ENCODE results near the gene E2F3. TPM values are rescaled to one million over a fixed set of nuclear protein-coding genes. Genes with fewer than 3 reads are reported as not detected.
A peak's percentile ranks its signal among the peaks of the same experiment; 100 is the strongest.

Gene E2F3
- total and polyA plus RNA-seq, 5 donors from 2014 or later = 5.2 to 14.0 (median 8.4) TPM

- Mint-ChIP-seq H3K27ac (no peak overlapping the region), H3K27me3 (no peaks in the 10 kb centered on the region), H3K4me3 (peak overlapping the region in 1 of 4 donors; percentile 77), H3K9me3 (no peaks in the 10 kb centered on the region), H3K36me3 (peaks cover 27% of the 10 kb centered on the region), H3K4me1 (peaks cover 27 to 70% (median 53%) of the 10 kb centered on the region in 4 donors)
- peaks cover 17% of the 10 kb centered on the region for H3K4me1 ChIP-seq (ENCODE audit: control insufficient read depth, insufficient read depth, low read length, poor library complexity, severe bottlenecking)
- H3K9me3 ChIP-seq (ENCODE audit: control insufficient read depth in 2 of 2, low read length in 2 of 2) = no peaks in the 10 kb centered on the region
- H3K4me3 ChIP-seq (ENCODE audit: low read depth, low read length) = no peak overlapping the region
- H3K36me3 ChIP-seq (ENCODE audit: control insufficient read depth, insufficient read depth, low read length) = peaks cover 27% of the 10 kb centered on the region
- H3K27me3 ChIP-seq (ENCODE audit: control insufficient read depth, insufficient read depth, low read length) = no peaks in the 10 kb centered on the region
- H3K27ac ChIP-seq (ENCODE audit: insufficient read depth, low read length, poor library complexity, severe bottlenecking) = no peak overlapping the region
- ATAC-seq (ENCODE audit: low read depth in 2 of 2) (no peak), DNase-seq (no peak)
Measured at GRCh38 chr6:20538131-20538662, 136.5 kb downstream of the E2F3 start.

GRCh38 chr6:20538907-20539306 is 137.2 kb downstream of the E2F3 start:
- no peak overlapping the region for H3K27ac Mint-ChIP-seq
- peaks cover 27% of the 10 kb centered on the region for H3K36me3 Mint-ChIP-seq
- peaks cover 27% of the 10 kb centered on the region for H3K36me3 ChIP-seq (ENCODE audit: control insufficient read depth, insufficient read depth, low read length)

GRCh38 chr6:20539387-20539786 is 137.7 kb downstream of the E2F3 start:
- H3K36me3 Mint-ChIP-seq = peaks cover 27% of the 10 kb centered on the region

More at GRCh38 chr6:20538907-20539306, 137.2 kb downstream of the E2F3 start:
- Histone ChIP-seq H3K4me3 (ENCODE audit: low read depth, low read length) (no peak overlapping the region), H3K9me3 (ENCODE audit: control insufficient read depth in 2 of 2, low read length in 2 of 2) (no peaks in the 10 kb centered on the region), H3K27me3 (ENCODE audit: control insufficient read depth, insufficient read depth, low read length) (no peaks in the 10 kb centered on the region), H3K27ac (ENCODE audit: insufficient read depth, low read length, poor library complexity, severe bottlenecking) (no peak overlapping the region), H3K4me1 (ENCODE audit: control insufficient read depth, insufficient read depth, low read length, poor library complexity, severe bottlenecking) (peaks cover 17% of the 10 kb centered on the region)
- no peaks in the 10 kb centered on the region for H3K9me3 Mint-ChIP-seq
- H3K4me1 Mint-ChIP-seq = peaks cover 30 to 72% (median 55%) of the 10 kb centered on the region in 4 donors
- peak overlapping the region in 1 of 4 donors; percentile 77 for H3K4me3 Mint-ChIP-seq
- DNase-seq = no peak
- no peak for ATAC-seq (ENCODE audit: low read depth in 2 of 2)
- no peaks in the 10 kb centered on the region for H3K27me3 Mint-ChIP-seq

GRCh38 chr6:20540683-20541082 is 139.0 kb downstream of the E2F3 start:
- H3K9me3 ChIP-seq (ENCODE audit: control insufficient read depth in 2 of 2, low read length in 2 of 2) = no peaks in the 10 kb centered on the region
- H3K27me3 Mint-ChIP-seq = no peaks in the 10 kb centered on the region
- H3K9me3 Mint-ChIP-seq = peaks cover 0 to 1% (median 0%) of the 10 kb centered on the region in 7 donors
- peaks cover 33% of the 10 kb centered on the region for H3K36me3 Mint-ChIP-seq
- peak overlapping the region in 1 of 4 donors; percentile 44 for H3K4me3 Mint-ChIP-seq
- DNase-seq (no peak), ATAC-seq (ENCODE audit: low read depth in 2 of 2) (no peak)
- H3K4me1 Mint-ChIP-seq = peaks cover 31 to 62% (median 50%) of the 10 kb centered on the region in 4 donors
- peaks cover 29% of the 10 kb centered on the region for H3K36me3 ChIP-seq (ENCODE audit: control insufficient read depth, insufficient read depth, low read length)
- no peak overlapping the region for H3K4me3 ChIP-seq (ENCODE audit: low read depth, low read length)
- H3K27ac Mint-ChIP-seq = peak overlapping the region in 2 of 3 donors; percentile 26 to 87
- peaks cover 7% of the 10 kb centered on the region for H3K4me1 ChIP-seq (ENCODE audit: control insufficient read depth, insufficient read depth, low read length, poor library complexity, severe bottlenecking)
- no peak overlapping the region for H3K27ac ChIP-seq (ENCODE audit: insufficient read depth, low read length, poor library complexity, severe bottlenecking)
- no peaks in the 10 kb centered on the region for H3K27me3 ChIP-seq (ENCODE audit: control insufficient read depth, insufficient read depth, low read length)

More at GRCh38 chr6:20539387-20539786, 137.7 kb downstream of the E2F3 start:
- no peaks in the 10 kb centered on the region for H3K27me3 Mint-ChIP-seq
- Histone ChIP-seq H3K27me3 (ENCODE audit: control insufficient read depth, insufficient read depth, low read length) (no peaks in the 10 kb centered on the region), H3K9me3 (ENCODE audit: control insufficient read depth in 2 of 2, low read length in 2 of 2) (no peaks in the 10 kb centered on the region), H3K36me3 (ENCODE audit: control insufficient read depth, insufficient read depth, low read length) (peaks cover 27% of the 10 kb centered on the region), H3K4me1 (ENCODE audit: control insufficient read depth, insufficient read depth, low read length, poor library complexity, severe bottlenecking) (peaks cover 17% of the 10 kb centered on the region), H3K27ac (ENCODE audit: insufficient read depth, low read length, poor library complexity, severe bottlenecking) (no peak overlapping the region), H3K4me3 (ENCODE audit: low read depth, low read length) (no peak overlapping the region)
- DNase-seq (no peak), ATAC-seq (ENCODE audit: low read depth in 2 of 2) (no peak)
- no peaks in the 10 kb centered on the region for H3K9me3 Mint-ChIP-seq
- H3K4me1 Mint-ChIP-seq = peaks cover 30 to 73% (median 54%) of the 10 kb centered on the region in 4 donors
- no peak overlapping the region for H3K27ac Mint-ChIP-seq
- no peak overlapping the region for H3K4me3 Mint-ChIP-seq

- Mint-ChIP-seq H3K4me1 (peaks cover 29 to 59% (median 47%) of the 10 kb centered on the region in 4 donors), H3K36me3 (peaks cover 36% of the 10 kb centered on the region), H3K27ac (no peak overlapping the region), H3K4me3 (no peak overlapping the region), H3K9me3 (peaks cover 0 to 1% (median 0%) of the 10 kb centered on the region in 7 donors), H3K27me3 (no peaks in the 10 kb centered on the region)
- no peak for ATAC-seq (ENCODE audit: low read depth in 2 of 2)
- no peak for DNase-seq
- Histone ChIP-seq H3K36me3 (ENCODE audit: control insufficient read depth, insufficient read depth, low read length) (peaks cover 33% of the 10 kb centered on the region), H3K27ac (ENCODE audit: insufficient read depth, low read length, poor library complexity, severe bottlenecking) (no peak overlapping the region), H3K9me3 (ENCODE audit: control insufficient read depth in 2 of 2, low read length in 2 of 2) (no peaks in the 10 kb centered on the region), H3K27me3 (ENCODE audit: control insufficient read depth, insufficient read depth, low read length) (no peaks in the 10 kb centered on the region), H3K4me3 (ENCODE audit: low read depth, low read length) (no peak overlapping the region), H3K4me1 (ENCODE audit: control insufficient read depth, insufficient read depth, low read length, poor library complexity, severe bottlenecking) (peaks cover 4% of the 10 kb centered on the region)
Measured at GRCh38 chr6:20541382-20541781, 139.7 kb downstream of the E2F3 start.

- peak overlapping the region; percentile 23 for H3K4me3 ChIP-seq (ENCODE audit: low read depth, low read length)
- Mint-ChIP-seq H3K4me1 (peaks cover 29 to 50% (median 41%) of the 10 kb centered on the region in 4 donors), H3K36me3 (peaks cover 42% of the 10 kb centered on the region), H3K4me3 (peak overlapping the region in 1 of 4 donors; percentile 48), H3K9me3 (peaks cover 0 to 1% (median 0%) of the 10 kb centered on the region in 7 donors), H3K27me3 (no peaks in the 10 kb centered on the region), H3K27ac (no peak overlapping the region)
- peaks cover 42% of the 10 kb centered on the region for H3K36me3 ChIP-seq (ENCODE audit: control insufficient read depth, insufficient read depth, low read length)
- H3K9me3 ChIP-seq (ENCODE audit: control insufficient read depth in 2 of 2, low read length in 2 of 2) = no peaks in the 10 kb centered on the region
- H3K27ac ChIP-seq (ENCODE audit: insufficient read depth, low read length, poor library complexity, severe bottlenecking) = no peak overlapping the region
- H3K4me1 ChIP-seq (ENCODE audit: control insufficient read depth, insufficient read depth, low read length, poor library complexity, severe bottlenecking) = peaks cover 4% of the 10 kb centered on the region
- H3K27me3 ChIP-seq (ENCODE audit: control insufficient read depth, insufficient read depth, low read length) = no peaks in the 10 kb centered on the region
- no peak for ATAC-seq (ENCODE audit: low read depth in 2 of 2)
- peak in 1 of 3 donors; percentile 65 for DNase-seq
Measured at GRCh38 chr6:20542927-20543602, 141.4 kb downstream of the E2F3 start.
